SK-MEL-5 (cell line): ENCODE results near the gene LAGE3. TPM values are rescaled to one million over a fixed set of nuclear protein-coding genes. Genes with fewer than 3 reads are reported as not detected.

Experiments used
- DNase-seq: peaks from one replicate; pipeline ENCODE4 v3.0.0-alpha.2; 2016; ENCODE audit warnings: low read depth, low spot score
- in situ Hi-C: cut with HindIII; loops from 2 replicates; pipeline ENCODE4 v1.10.0; 2016; ENCODE audit warnings: low sequenced_read_pairs, high pct_unique_total_duplicates, low pct_unique_long_range_greater_than_20kb
- total RNA-seq: library from RNA; depleted of rRNA; stranded (reverse); fragments of >200 nt; shearing (Covaris generic); gene quantifications from 2 replicates; pipeline ENCODE4 v1.2.3, GENCODE V29; 2014

The LAGE3 gene
- total RNA-seq, 1 experiment from 2014 or later = 58.6 TPM

DNA sequence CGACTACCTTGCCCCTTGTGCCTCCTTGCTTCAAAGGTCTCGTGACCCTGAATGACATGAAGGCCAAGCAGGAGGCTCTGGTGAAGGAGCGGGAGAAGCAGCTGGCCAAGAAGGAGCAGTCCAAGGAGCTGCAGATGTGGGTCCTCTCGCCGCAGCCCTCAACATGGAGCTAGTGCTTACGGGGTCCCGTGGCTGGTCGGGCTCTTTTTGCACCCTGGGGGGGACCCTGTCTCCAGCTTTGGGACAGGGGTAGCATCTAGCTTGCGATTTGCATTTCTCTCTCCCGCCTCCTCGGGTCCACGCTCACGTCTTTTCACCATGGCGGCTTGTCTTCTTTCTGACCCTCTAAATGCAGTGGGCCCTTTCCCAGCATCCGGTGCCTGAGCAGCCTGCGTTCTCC lies 33.3 kb downstream of the LAGE3 start:
- no peak for DNase-seq
- in situ Hi-C loops = no loop called here

DNA sequence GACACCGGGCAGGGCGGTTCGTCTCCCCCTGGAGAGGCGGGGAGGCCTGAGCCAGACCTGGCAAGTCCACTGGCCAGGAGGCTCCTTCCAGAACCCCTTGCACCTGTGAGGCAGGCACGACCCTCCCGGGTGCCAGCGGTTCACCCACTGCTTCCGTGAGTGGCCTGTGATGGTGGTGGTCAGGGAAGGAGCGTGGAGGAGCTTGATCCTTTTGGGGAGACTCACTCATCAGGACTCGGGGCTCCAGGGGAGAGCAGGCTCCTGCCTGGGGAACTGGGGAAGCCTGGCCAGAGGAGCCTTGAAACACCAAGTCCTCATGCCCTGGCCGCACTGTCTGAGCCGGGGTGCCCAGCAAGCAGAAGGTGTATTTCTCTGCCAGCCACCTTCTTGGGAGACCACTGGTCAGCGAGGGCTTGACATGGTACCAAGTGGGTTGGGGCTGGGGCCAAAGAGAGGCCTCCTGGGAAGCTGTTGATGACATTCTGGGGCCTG lies 34.3 kb downstream of the LAGE3 start:
- DNase-seq = no peak
- in situ Hi-C loops = no loop called here

DNA sequence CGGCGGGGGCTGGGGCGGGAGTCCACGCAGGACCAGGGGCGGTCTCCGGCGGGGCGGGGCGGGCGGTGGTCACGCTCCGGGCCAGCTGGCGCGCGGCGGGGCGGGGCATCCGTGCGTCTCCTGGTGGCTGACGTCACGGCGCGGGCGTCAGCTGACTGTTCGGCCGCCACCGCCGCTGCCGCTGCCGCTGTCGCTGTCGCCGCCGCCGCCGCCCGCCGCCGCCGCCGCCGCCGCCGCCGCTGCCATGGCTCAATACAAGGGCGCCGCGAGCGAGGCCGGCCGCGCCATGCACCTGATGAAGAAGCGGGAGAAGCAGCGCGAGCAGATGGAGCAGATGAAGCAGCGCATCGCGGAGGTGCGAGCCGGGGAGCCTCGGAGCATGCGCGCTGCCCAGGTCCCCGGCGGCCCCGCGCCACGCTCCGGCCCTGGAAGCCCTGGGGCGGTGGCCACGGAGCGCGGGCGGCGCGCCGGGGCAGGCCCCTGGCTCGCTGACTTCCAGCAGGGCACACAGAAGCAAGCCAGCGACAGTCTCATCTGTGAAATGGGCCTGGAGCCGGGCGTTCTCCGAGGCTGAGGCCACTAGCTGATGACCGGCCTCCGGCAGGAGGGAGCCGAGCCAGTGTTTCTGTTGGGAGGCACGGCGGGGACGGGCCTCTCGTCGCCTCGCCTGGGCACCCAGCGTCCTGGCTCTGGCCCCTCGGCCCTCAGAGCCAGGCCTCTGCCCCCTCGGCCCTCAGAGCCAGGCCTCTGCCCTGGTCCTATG lies 34.9 kb downstream of the LAGE3 start, which contains the start of gene FAM50A:
Gene FAM50A, plus strand, starts transcription at position 150 of the 763 bp plus-strand sequence. Its CDS starts 95 bp downstream, at position 245.
- in situ Hi-C loops = no loop called here
- DNase-seq = peak; percentile 60

DNA sequence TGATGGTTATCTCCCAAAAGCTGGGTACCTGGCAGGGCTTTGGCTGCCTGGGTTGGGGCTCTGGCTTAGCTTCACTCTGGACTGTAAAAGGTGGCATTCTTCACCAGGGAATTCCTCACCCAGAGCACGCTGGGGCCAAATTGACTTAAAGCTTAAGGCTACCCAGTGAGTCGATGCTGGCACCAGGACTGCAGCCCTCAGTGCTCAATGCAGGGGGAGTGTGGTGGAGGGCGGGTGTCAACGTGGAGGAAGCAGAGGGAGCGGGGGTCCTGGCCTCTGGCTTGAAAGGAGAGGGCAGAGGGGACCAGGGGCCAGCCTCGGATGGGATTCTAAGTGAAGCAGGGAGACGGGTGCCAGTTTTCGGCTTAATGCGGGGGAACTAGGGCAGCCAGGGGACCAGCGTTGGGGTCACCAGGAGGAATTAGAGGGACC lies 35.6 kb downstream of the LAGE3 start:
- DNase-seq = no peak

DNA sequence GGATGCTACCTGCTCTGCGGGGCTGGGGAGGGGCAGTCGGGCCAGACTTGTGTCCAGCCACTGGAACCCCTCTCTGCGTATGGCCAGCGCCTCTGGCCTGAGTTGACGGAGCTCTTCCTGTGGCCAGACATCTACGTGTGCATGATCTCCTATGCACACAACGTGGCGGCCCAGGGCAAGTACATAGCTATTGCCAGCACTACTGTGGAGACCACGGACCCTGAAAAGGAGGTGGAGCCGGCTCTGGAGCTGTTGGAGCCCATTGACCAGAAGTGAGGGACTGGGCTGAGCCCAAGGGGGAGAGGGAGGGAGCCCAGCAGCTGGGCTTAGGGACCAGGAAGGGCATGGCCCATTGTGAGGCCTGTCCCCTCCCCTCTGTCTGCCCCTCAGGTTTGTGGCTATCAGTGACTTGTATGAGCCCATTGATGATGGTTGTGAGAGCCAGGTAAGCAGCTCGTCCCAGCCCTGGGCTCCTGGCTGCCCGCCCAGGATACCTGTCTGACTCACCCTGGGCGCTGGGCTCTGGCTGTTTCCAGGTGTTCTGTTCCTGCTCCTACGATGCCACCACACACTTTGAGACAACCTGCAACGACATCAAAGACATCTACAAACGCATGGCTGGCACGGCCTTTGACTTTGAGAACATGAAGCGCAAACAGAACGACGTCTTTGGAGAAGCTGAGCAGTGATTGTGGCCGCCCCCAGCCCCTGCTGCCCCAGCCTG lies 36.9 kb downstream of the LAGE3 start:
- in situ Hi-C loops = no loop called here
- DNase-seq = no peak

More for the DNA sequence above, 35.6 kb downstream of the LAGE3 start:
- in situ Hi-C loops = no loop called here

DNA sequence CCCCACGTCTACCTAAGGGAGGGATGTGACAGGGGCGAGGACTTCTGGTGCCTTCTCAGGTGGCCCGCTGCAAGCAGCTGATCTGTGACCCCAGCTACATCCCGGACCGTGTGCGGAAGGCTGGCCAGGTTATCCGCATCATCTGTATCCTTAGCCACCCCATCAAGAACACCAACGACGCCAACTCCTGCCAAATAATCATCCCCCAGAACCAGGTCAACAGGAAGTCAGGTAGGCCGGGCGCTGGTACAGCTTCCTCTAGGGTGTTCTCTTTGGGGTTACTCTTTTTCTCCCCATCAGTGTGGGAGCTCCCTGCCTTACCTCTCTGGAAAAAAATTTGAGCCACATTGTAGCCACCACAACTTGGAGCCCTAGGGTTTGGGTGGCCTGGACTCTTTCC lies 37.5 kb downstream of the LAGE3 start:
- in situ Hi-C loops = no loop called here
- DNase-seq = no peak

DNA sequence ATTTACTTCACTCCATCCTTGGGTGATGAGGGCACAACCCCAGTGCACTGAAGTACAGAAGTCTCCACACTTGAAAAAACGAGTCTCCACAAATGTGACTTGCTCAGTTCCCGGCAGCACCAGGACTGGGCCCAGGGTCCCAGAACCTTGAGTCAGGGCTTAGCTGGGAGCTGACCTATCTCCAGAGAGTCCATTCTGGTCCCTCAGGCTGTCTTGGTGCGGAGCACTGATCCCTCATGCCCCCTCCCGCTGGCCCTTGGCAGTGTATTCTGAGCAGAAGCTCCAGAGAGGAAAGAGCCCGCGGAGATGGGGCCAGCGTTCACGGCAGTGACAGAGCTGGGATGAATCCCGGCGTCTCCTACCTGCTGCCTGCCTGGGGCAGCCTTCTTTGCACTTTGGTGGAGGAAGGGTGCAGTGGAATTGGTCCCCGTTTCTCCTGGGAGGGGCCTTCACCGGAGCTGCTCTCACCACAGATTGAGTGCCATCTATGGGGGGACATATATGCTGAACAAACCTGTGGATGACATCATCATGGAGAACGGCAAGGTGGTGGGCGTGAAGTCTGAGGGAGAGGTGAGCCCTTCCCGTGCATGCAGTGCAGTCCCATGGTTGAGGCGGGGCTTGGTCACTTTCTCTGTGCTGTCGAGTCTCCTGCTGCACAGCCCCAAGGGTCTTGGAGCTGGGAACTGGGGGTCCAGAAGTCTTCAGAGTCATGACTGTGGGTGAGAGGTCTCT lies 38.3 kb downstream of the LAGE3 start:
- in situ Hi-C loops = no loop called here
- DNase-seq = no peak

DNA sequence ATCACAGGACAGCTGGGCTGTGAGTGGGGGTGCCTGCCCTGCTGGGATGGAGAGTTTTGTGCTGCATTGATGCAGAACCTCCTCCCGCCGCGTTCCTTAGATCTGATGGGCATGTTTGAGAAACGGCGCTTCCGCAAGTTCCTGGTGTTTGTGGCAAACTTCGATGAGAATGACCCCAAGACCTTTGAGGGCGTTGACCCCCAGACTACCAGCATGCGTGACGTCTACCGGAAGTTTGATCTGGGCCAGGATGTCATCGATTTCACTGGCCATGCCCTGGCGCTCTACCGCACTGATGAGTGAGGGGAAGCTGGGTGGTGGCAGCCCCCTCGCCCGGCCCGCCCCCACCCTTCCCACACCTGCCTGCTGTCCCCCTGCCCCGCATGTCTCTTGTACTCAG lies 39.2 kb downstream of the LAGE3 start:
- DNase-seq = no peak
- in situ Hi-C loops = no loop called here

DNA sequence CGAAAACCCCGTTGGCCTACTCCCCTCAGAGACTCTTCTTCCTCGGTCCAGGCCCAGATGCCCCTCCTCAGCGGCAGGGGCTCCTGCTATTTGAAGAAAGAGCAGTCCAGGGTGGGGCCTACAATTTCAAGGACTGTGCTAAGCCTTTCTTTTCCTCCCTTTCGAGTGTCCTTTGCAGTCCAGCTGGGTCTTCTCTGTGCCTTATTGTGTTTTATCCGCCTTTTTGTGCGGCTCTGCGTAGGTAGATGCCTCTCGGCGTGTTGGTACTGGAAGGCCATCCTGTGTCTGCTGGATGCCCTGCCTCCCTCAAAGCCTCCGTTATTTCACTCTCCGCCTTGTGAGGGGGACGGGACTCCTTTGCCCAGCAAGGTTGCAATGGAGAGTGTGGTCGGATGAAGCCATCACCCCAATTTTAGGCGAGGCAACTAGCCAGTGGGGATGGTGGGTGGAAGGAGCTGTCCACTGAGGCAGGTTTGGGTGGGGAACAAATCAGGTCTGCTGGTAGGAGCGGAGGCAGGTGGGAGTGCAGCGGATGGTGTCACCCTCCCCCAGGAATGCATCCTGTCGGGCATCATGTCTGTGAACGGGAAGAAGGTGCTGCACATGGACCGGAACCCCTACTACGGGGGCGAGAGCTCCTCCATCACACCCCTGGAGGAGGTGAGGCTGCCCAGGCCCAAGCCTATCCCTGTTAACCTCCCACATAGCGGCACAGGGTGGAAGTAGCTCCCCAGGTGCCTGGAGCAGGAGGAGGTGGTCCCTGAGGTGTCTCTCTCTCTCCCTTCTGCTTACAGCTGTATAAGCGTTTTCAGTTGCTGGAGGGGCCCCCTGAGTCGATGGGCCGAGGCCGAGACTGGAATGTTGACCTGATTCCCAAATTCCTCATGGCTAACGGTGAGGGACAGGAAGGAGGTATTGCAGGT lies 40.8 kb downstream of the LAGE3 start:
- no peak for DNase-seq
- in situ Hi-C loops = no loop called here

DNA sequence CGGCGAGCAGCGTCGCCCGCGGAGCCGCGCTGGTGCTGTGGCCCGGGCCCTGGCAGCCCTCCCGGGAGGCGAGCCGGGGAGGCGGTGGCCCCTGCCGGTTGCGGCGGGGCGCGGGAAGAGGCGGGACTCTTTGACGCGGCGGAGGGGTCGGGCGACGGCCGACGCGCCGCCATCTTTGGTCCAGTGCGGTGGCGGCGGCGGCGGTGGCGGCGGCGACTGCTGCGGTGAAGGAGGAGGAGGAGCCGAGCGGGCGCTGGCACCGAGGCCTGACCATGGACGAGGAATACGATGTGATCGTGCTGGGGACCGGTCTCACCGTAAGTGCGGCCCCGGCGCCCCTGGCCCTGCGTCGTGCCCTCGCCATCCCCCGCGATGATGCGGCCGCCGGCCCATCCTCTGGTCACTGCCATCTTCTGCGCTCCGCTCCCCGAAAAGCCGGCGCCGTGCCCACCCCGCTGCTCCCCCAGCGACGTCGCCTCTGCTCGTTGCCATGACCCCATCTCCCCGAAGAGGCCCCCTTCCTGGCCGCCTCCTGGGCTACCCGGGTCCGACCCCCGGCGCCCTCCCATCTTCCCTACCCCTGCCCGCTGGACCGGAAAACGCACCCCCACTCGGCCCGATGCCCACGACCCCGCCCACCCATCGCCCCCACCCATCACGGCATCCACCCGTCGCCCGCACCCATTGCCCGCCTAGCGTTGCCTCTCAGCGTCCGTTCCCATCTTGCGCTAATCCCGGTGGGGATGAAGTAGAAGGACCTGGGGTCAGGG lies 41.9 kb downstream of the LAGE3 start, which contains the start of gene GDI1:
Gene GDI1, plus strand, starts transcription at position 172 of the 770 bp plus-strand sequence. Its CDS starts 101 bp downstream, at position 273.
- DNase-seq = peak; percentile 35
- in situ Hi-C loops = no loop called here

DNA sequence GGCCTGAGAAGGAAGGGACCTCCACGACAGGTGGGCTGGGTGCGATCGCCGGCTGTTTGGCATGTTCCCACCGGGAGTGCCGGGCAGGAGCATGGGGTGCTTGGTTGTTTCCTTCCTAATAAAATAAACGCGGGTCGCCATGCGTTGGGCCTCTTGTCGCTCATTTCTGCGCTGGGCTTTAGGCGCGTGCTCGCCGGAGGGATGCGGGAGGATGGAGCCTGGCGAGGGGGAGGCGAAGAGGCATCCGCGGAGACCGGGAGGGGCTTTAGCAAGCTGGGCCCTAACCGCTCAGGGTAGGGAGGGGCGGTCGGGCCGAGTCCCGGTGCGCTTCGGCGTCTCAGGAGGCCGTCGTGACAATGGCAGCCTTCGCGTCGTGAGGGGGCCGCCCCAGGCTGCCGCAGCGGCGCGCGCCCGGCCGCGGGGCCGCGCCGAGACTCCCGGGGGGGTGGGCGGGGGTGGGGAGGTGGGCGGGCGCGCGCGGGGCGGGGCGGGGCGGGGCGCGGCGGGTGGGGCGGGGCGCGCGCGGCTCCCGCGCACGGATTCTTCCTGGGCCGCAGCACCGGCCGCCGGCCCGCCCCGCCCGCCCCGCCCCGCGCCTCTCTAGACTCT lies 42.6 kb downstream of the LAGE3 start:
- in situ Hi-C loops = no loop called here

DNA sequence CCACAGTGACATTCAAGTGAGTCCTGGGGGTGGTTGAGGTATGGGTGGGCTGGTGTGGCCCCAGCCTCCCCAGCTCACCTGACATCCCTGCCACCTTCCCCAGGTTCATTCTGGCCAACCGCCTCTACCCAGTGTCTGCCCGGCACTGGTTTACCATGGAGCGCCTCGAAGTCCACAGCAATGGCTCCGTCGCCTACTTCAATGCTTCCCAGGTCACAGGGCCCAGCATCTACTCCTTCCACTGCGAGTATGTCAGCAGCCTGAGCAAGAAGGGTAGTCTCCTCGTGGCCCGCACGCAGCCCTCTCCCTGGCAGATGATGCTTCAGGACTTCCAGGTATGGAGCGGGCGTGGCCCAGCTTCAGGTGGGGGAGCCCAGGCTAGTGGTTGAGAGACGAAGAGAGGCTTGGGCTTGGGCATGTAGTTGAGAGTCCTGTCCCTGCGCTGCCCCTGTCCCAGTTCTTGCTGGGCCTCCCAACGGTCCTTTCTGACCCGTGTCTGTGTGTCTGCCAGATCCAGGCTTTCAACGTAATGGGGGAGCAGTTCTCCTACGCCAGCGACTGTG lies 43.8 kb downstream of the LAGE3 start:
- DNase-seq = no peak
- in situ Hi-C loops = no loop called here

More for the DNA sequence above, 42.6 kb downstream of the LAGE3 start:
- no peak for DNase-seq

DNA sequence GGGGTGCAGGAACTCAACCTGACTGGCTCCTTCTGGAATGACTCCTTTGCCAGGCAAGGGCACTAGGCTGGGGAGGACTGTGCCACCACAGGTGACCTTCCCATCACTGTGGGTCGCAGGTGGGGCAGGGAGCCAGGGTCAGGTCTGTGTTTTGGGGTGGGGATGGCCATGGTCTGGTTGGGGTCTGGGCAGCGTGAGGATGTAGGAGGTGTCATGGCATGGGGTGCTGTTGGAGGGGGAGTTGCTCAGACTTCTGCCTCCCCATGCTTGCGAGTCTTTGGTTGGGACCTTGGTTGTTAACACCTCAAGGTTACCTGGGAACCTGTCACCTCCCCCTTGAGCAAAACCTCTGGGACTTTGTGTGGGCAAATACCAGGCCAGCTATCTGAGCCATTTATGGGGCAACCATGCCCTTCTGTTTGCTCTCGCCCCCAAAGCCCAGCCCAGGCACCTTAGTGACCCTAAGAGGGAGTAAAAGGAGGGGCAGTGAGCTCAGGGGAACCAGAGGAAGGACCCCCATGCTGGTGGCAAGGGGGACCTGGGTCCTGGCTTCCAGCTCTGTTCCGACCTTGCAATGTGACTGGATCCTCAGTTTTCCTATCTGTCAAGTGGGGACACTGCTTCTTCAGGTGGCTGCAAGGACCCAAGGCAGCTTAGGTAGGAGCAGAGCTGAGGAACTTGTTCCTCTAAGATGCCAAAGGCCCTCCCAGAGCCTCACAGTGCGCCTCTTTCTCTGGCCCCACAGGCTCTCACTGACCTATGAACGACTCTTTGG lies 44.5 kb downstream of the LAGE3 start:
- DNase-seq = no peak
- in situ Hi-C loops = no loop called here

DNA sequence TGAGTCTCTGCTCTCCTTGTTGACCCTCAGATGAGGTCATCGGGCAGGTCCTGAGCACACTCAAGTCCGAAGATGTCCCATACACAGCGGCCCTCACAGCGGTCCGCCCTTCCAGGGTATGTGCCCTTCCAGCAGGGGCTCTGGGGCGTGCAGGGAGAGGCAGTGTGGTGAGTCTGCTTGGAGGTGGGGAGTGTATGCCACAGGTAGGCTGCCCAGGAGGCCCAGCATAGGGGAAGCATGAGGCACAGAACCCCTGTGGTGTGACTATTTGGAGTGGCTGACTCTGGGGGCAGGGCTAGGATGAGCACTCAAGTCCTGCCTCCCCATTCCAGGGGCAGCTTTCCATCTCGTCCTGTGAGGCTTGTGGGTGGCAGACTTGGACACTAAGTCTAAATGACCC lies 45.5 kb downstream of the LAGE3 start:
- DNase-seq = no peak
- in situ Hi-C loops = no loop called here

DNA sequence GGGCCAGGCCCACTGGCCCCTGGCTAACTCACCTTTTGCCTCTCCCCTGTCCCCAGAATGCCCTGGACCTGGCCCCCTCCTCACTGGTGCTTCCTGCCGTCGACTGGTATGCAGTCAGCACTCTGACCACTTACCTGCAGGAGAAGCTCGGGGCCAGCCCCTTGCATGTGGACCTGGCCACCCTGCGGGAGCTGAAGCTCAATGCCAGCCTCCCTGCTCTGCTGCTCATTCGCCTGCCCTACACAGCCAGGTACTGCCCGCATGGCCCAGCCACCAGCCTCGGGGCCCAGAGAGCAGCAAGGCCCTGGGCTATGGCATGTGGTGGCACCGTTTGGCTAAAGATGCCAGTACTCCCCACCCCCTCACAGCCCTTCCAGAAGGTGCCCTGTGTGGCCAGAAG lies 46.9 kb downstream of the LAGE3 start:
- DNase-seq = no peak
- in situ Hi-C loops = no loop called here
